HepG2 (cell line): ENCODE results near the gene REEP2. TPM values are rescaled to one million over a fixed set of nuclear protein-coding genes. Genes with fewer than 3 reads are reported as not detected.
A peak's percentile ranks its signal among the peaks of the same experiment; 100 is the strongest.

Experiments
- AGO2 ChIP-seq: fragments of 200-400 bp; formaldehyde crosslinking; optimal IDR thresholded peaks from 2 replicates; pipeline ENCODE3; 2017; ENCODE audit warnings: mild to moderate bottlenecking, low read depth, low read length, moderate library complexity
- PCBP2 ChIP-seq: fragments of 200-400 bp; formaldehyde crosslinking; optimal IDR thresholded peaks from 2 replicates; pipeline ENCODE3; 2018; ENCODE audit warnings: low read length, low read depth; ENCODE audit not compliant: poor library complexity, severe bottlenecking
- POLR2AphosphoS5 ChIP-seq: IDR thresholded peaks from 2 replicates; pipeline ENCODE4 v1.6.1; 2012; ENCODE audit warnings: low read depth, low read length
- ZC3H13 ChIP-seq: sonication (generic); formaldehyde crosslinking; IDR thresholded peaks from 2 replicates; pipeline ENCODE4 v1.8.1; 2023; ENCODE audit warnings: mild to moderate bottlenecking, missing genetic modification reagents, moderate library complexity
- ZNF670 ChIP-seq: sonication (generic); formaldehyde crosslinking; IDR thresholded peaks from 2 replicates; pipeline ENCODE4 v1.8.0; 2022; ENCODE audit warnings: mild to moderate bottlenecking, missing genetic modification reagents, borderline replicate concordance
- polyA plus RNA-seq, 8 experiments: library from polyadenylated mRNA; depleted of rRNA in 3 of 8; stranded (reverse) in 7 of 8; unstranded in 1 of 8; fragments of >200 nt; fragmentation: Illumina TruSeq in 4 of 8; extraction: Trizol in 4 of 8; gene quantifications; 2 replicates each; pipeline versions ENCODE4 v1.2.1 to v1.2.3, GENCODE V29; 2011 to 2016; ENCODE audit warnings: low read depth in 4 of 8, missing spikeins in 1 of 8, mixed read lengths in 1 of 8; ENCODE audit not compliant: insufficient read depth in 1 of 8
- total RNA-seq, 5 experiments: library from RNA; depleted of rRNA; stranded (reverse); fragments of >200 nt; fragmentation: Illumina TruSeq; extraction: Trizol; gene quantifications; 2 replicates each; pipeline ENCODE4 v1.2.3, GENCODE V29; 2016; ENCODE audit warnings: low read depth in 1 of 5
- TF ChIP-seq, protein P1 (sequence below): sonication (generic); formaldehyde crosslinking; conservative IDR thresholded peaks from 2 replicates; pipeline ENCODE4 v1.4.0; 2020; ENCODE audit warnings: mild to moderate bottlenecking, missing genetic modification reagents, moderate library complexity
- TF ChIP-seq, protein P2 (sequence below): sonication (generic); formaldehyde crosslinking; IDR thresholded peaks from 2 replicates; pipeline ENCODE4 v1.5.0; 2020; ENCODE audit warnings: mild to moderate bottlenecking, low read depth, missing genetic modification reagents, borderline replicate concordance
- TF ChIP-seq, protein P3 (sequence below): sonication (generic); formaldehyde crosslinking; IDR thresholded peaks from 2 replicates; pipeline ENCODE4 v1.4.0; 2020; ENCODE audit warnings: missing genetic modification reagents
- TF ChIP-seq, protein P4 (sequence below): sonication (generic); formaldehyde crosslinking; IDR thresholded peaks from 2 replicates; pipeline ENCODE4 v1.4.0; 2020; ENCODE audit warnings: mild to moderate bottlenecking, missing genetic modification reagents

Gene REEP2
- total and polyA plus RNA-seq, 2 of the 13 experiments (the other 11 are each of a cell fraction or from before 2014, with no cell fraction given), result 5.3 to 7.8 TPM

DNA sequence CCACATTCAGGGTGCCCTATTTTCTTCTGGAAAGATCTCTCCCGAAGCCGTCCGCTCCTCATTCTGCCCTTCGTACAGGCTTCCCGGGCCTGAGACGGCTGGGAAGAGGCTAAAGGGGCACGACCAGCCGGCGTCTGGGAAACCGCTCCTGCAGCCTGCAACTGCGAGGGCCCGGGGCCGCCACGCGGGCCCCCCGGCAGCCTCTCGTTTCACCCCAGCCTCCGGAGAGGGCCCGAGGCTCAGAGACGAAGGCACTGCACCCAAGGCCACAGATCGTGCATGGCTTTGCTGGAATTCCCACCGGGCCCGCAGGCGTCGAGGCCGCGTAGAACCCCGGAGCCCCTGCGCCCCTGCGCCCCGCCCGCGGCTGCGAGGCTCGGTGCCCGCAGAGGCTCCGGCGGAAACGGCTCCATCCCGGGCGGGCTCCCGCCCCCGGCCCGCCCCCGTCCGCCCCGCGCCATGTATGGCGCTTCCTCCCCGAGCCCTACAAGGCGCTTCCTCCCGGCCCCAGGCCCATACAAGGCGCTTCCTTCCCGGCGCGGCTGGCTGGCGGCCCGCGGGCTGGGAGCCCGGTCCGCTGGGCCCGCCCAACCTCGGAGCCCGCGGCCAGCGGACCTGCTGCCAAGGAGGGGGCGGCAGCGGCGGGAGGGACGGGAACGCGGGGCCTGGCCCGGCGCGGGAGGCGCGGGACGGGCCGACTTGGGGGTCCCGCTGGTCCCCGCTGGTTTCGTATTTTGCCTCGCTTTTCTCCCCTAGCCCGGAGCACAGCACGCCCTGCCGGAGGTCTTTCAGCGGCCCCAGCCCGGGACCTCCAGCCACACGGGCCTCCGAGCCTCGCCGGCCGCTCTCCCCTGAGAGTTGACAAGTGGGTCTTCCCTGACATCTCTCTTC lies 53.1 kb downstream of the REEP2 start (continued):
- TF ChIP-seq, protein P1, sequence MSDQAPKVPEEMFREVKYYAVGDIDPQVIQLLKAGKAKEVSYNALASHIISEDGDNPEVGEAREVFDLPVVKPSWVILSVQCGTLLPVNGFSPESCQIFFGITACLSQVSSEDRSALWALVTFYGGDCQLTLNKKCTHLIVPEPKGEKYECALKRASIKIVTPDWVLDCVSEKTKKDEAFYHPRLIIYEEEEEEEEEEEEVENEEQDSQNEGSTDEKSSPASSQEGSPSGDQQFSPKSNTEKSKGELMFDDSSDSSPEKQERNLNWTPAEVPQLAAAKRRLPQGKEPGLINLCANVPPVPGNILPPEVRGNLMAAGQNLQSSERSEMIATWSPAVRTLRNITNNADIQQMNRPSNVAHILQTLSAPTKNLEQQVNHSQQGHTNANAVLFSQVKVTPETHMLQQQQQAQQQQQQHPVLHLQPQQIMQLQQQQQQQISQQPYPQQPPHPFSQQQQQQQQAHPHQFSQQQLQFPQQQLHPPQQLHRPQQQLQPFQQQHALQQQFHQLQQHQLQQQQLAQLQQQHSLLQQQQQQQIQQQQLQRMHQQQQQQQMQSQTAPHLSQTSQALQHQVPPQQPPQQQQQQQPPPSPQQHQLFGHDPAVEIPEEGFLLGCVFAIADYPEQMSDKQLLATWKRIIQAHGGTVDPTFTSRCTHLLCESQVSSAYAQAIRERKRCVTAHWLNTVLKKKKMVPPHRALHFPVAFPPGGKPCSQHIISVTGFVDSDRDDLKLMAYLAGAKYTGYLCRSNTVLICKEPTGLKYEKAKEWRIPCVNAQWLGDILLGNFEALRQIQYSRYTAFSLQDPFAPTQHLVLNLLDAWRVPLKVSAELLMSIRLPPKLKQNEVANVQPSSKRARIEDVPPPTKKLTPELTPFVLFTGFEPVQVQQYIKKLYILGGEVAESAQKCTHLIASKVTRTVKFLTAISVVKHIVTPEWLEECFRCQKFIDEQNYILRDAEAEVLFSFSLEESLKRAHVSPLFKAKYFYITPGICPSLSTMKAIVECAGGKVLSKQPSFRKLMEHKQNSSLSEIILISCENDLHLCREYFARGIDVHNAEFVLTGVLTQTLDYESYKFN (CRISPR knock-in tag), result no peak
- TF ChIP-seq AGO2 (peak; percentile 14), ZNF670 (CRISPR knock-in tag) (0 out of 2 replicates have a peak, but pooled peaks have one; percentile 39), PCBP2 (no peak), POLR2AphosphoS5 (no peak), ZC3H13 (no peak; the same call in 1 of the 2 replicates)
- TF ChIP-seq, protein P2, sequence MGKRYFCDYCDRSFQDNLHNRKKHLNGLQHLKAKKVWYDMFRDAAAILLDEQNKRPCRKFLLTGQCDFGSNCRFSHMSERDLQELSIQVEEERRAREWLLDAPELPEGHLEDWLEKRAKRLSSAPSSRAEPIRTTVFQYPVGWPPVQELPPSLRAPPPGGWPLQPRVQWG (CRISPR knock-in tag), result no peak
- TF ChIP-seq, protein P3, sequence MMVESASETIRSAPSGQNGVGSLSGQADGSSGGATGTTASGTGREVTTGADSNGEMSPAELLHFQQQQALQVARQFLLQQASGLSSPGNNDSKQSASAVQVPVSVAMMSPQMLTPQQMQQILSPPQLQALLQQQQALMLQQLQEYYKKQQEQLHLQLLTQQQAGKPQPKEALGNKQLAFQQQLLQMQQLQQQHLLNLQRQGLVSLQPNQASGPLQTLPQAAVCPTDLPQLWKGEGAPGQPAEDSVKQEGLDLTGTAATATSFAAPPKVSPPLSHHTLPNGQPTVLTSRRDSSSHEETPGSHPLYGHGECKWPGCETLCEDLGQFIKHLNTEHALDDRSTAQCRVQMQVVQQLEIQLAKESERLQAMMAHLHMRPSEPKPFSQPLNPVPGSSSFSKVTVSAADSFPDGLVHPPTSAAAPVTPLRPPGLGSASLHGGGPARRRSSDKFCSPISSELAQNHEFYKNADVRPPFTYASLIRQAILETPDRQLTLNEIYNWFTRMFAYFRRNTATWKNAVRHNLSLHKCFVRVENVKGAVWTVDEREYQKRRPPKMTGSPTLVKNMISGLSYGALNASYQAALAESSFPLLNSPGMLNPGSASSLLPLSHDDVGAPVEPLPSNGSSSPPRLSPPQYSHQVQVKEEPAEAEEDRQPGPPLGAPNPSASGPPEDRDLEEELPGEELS (CRISPR knock-in tag), result no peak
- TF ChIP-seq, protein P4, sequence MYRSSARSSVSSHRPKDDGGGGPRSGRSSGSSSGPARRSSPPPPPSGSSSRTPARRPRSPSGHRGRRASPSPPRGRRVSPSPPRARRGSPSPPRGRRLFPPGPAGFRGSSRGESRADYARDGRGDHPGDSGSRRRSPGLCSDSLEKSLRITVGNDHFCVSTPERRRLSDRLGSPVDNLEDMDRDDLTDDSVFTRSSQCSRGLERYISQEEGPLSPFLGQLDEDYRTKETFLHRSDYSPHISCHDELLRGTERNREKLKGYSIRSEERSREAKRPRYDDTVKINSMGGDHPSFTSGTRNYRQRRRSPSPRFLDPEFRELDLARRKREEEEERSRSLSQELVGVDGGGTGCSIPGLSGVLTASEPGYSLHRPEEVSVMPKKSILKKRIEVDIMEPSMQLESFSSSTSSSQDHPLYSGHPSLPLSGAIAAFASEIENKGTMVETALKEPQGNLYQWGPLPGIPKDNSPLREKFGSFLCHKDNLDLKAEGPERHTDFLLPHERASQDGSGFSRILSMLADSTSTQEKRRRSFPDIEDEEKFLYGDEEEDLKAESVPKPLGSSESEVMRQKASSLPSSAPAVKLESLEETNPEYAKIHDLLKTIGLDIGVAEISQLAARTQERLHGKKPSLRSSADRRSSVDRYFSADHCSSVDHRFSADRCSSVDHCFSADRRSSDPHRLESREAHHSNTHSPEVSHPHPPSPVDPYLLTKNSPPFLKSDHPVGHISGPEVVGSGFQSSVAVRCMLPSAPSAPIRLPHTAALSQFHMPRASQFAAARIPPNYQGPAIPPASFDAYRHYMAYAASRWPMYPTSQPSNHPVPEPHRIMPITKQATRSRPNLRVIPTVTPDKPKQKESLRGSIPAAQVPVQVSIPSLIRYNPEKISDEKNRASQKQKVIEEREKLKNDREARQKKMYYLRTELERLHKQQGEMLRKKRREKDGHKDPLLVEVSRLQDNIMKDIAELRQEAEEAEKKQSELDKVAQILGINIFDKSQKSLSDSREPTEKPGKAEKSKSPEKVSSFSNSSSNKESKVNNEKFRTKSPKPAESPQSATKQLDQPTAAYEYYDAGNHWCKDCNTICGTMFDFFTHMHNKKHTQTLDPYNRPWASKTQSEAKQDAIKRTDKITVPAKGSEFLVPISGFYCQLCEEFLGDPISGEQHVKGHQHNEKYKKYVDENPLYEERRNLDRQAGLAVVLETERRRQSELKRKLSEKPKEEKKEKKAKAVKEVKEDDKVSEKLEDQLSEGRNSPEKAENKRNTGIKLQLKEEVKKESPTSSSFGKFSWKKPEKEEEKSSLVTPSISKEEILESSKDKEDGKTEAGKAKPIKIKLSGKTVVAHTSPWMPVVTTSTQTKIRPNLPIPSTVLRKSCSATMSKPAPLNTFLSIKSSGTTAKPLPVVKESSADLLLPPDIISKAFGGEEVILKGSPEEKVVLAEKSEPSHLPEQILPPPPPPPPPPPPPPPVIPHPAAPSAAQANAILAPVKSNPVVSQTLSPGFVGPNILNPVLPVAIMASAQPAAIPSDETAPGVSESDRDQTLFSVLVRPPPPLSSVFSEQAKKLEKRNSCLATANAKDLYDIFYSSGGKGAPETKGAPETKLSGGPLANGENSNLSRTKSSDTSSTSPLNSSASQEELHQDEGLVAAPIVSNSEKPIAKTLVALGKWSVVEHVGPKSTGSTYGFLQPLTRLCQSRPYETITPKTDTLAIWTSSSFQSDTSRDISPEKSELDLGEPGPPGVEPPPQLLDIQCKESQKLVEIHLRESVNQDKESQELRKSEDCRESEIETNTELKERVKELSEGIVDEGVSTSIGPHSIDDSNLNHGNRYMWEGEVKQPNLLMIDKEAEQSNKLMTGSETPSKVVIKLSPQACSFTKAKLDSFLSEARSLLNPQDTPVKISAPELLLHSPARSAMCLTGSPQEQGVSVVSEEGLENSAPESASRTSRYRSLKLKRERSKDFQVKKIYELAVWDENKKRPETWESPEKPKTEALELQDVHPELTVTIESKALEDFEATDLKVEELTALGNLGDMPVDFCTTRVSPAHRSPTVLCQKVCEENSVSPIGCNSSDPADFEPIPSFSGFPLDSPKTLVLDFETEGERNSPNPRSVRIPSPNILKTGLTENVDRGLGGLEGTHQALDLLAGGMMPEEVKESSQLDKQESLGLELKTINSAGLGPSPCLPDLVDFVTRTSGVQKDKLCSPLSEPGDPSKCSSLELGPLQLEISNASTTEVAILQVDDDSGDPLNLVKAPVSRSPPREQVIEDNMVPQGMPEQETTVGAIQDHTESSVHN (CRISPR knock-in tag), result no peak
